A673 (cell line): ENCODE results near the gene GPR161.

ENCODE experiments used
- EZH2 ChIP-seq: fragments of 200-600 bp; sonication (generic); IDR thresholded peaks from 2 replicates; pipeline ENCODE4 v1.6.1; 2017; ENCODE audit warnings: borderline replicate concordance, low read depth, mild to moderate bottlenecking, mixed read lengths, antibody characterized with exemption, low read length; ENCODE audit not compliant: poor library complexity, severe bottlenecking
- TF ChIP-seq, protein P1 (sequence below): fragments of 300-800, 200-600 bp; sonication (generic); conservative IDR thresholded peaks from 2 replicates; pipeline ENCODE4 v1.5.1; 2017; ENCODE audit warnings: low read depth, mild to moderate bottlenecking, antibody characterized with exemption, low read length, moderate library complexity, mixed read lengths

DNA sequence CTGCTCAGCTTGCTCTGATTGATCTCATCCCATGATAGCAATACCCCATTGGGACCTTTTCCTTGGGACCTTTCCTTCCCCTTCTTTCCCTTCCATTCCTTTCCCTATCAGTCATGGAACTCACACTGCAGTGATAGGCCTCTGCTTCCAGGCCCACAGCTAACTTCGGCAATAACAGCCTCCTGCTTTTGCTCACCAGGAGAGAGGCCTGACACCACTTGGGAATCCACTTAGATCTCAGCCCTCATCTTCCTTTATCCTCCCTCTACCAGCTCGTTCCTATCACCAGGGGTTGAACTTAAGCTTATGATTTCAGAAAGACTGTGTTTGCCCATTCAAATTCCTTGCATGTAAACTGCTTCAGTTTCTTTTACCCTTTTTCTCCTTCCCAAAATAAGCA, 31.1 kb upstream of the GPR161 start:
- TF ChIP-seq, protein P1, sequence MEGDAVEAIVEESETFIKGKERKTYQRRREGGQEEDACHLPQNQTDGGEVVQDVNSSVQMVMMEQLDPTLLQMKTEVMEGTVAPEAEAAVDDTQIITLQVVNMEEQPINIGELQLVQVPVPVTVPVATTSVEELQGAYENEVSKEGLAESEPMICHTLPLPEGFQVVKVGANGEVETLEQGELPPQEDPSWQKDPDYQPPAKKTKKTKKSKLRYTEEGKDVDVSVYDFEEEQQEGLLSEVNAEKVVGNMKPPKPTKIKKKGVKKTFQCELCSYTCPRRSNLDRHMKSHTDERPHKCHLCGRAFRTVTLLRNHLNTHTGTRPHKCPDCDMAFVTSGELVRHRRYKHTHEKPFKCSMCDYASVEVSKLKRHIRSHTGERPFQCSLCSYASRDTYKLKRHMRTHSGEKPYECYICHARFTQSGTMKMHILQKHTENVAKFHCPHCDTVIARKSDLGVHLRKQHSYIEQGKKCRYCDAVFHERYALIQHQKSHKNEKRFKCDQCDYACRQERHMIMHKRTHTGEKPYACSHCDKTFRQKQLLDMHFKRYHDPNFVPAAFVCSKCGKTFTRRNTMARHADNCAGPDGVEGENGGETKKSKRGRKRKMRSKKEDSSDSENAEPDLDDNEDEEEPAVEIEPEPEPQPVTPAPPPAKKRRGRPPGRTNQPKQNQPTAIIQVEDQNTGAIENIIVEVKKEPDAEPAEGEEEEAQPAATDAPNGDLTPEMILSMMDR, result no peak
- no peak for TF ChIP-seq EZH2
